Large intestine (tissue), 3 donors: ENCODE measurements around the gene FZD7. TPM values are rescaled to one million over a fixed set of nuclear protein-coding genes. Genes with fewer than 3 reads are reported as not detected.

Experiments
- DNase-seq, 2 donors: peaks; one replicate each; pipeline versions ENCODE4 v3.0.0 to v3.0.0-alpha.2; 2013
- H3K27ac ChIP-seq: one replicate; pipeline ENCODE4 v1.5.1; 2013; ENCODE audit warnings: low read length
- H3K27me3 ChIP-seq: 2 replicates; pipeline ENCODE4 v1.6.1; 2013; ENCODE audit warnings: low read length; ENCODE audit not compliant: control insufficient read depth, insufficient read depth
- H3K36me3 ChIP-seq: 2 replicates; pipeline ENCODE4 v1.6.1; 2013; ENCODE audit warnings: low read length; ENCODE audit not compliant: control insufficient read depth, insufficient read depth
- H3K4me1 ChIP-seq: one replicate; pipeline ENCODE4 v1.6.1; 2013; ENCODE audit warnings: low read length; ENCODE audit not compliant: control insufficient read depth, insufficient read depth
- H3K4me3 ChIP-seq: one replicate; pipeline ENCODE4 v1.5.1; 2013; ENCODE audit warnings: low read length
- H3K9me3 ChIP-seq: one replicate; pipeline ENCODE4 v1.6.1; 2013; ENCODE audit warnings: mild to moderate bottlenecking, low read depth, low read length, moderate library complexity; ENCODE audit not compliant: control insufficient read depth
- WGBS: methylation state at CpG from one replicate; pipeline ENCODE4 v1.1.5; 2013; ENCODE audit warnings: low lambda C conversion rate; ENCODE audit not compliant: insufficient coverage; 5-methylcytosine and 5-hydroxymethylcytosine counted together
- polyA plus RNA-seq: library from polyadenylated mRNA; unstranded; fragments of 120-200 nt; gene quantifications from one replicate; pipeline ENCODE4 v1.2.1, GENCODE V29; 2013

Gene FZD7
- polyA plus RNA-seq, 1 donor, result 24.1 TPM

DNA sequence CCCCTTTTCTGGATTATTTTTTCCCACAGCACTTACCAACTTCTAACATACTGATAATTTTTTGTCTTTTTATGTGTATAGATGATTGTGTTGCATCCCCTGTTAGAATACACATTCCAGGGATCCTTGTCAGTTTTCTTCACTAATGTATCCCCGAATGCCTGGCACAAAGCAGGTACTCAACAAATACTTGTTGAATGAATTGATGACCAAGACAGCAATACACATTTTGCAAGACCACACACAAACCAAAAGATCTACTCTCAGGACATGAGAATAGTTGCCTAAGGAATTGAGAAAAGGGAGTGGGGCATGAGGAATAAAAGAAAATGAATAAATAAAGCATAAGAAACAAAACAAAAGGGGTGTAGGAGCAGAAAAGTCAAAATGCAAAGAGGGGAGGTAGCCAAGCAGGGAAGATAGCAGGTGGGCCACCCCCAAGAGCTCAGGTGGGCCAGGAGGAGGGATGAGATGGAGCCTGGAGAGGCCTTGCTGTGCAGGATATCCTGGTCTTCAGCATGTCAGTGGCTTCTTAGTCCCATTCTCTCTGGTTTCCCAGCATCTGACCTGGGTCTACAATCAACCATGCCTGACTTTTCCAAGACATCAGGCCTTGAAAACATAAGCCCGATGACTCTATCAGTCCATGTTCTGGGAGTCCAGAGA lies 38.5 kb upstream of the FZD7 start:
- no peak overlapping the region for H3K4me3 ChIP-seq
- no peak overlapping the region for H3K27ac ChIP-seq
- no peaks in the 10 kb centered on the region for H3K36me3 ChIP-seq
- peaks cover 7% of the 10 kb centered on the region for H3K4me1 ChIP-seq
- no peak for DNase-seq
- H3K9me3 ChIP-seq, result no peaks in the 10 kb centered on the region
- no CpG with 5 or more reads among the region's 2 CpGs for WGBS
- no peaks in the 10 kb centered on the region for H3K27me3 ChIP-seq

DNA sequence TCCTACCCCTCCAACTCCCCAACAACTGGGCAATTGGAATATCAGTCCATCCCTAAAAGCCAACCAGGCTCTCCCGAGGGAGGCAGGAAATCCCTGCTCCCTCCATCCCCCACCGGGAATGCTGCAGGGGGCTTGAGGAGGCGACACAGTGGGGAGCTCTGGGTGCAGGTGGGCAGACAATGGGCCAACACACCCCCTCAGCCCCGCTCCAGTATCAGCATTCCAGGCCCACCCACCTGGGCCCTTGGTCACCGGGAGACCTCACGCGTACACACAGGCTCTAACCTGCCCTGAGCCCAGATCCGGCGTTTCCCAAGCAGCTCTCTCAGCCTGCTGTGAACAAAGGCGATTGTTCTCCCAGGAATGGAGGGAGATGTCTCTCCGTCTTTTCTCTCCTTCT lies 37.6 kb upstream of the FZD7 start:
- Histone ChIP-seq H3K27me3 (no peaks in the 10 kb centered on the region), H3K27ac (no peak overlapping the region), H3K4me1 (peaks cover 7% of the 10 kb centered on the region), H3K4me3 (no peak overlapping the region), H3K9me3 (no peaks in the 10 kb centered on the region), H3K36me3 (no peaks in the 10 kb centered on the region)
- DNase-seq, result no peak
- WGBS, result 67% methylated on average over 1 of the region's 11 CpGs

DNA sequence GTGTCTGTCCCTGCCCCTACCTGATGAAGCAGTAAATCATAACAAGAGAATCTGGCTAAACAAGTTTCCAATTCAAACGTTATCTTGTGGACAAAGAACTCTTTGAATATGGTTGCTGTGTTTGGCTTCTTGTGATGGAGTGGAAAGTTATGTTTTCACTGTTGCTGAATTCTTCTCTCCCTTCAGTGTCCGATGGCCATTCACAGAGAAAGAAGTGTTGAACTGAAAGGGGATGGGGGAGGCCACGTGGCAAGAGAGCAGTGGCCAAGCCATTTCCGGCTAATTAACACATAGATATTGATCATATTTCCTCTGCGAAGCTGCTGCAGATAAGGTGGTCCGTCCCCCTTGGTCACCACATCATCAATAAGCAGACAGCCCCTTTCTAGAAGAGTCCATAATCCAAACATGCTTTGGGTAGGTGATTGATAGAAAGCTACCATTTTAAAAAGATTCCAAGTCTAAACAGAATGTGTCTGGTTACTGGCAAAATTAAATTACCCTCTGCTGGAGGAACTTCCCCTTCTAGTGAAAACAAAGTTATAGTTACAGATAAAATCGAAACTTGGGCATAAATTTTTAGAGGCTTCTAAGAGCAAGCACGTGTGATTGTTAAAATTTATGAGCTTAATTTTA lies 36.9 kb upstream of the FZD7 start:
- H3K36me3 ChIP-seq, result no peaks in the 10 kb centered on the region
- H3K27ac ChIP-seq, result no peak overlapping the region

DNA sequence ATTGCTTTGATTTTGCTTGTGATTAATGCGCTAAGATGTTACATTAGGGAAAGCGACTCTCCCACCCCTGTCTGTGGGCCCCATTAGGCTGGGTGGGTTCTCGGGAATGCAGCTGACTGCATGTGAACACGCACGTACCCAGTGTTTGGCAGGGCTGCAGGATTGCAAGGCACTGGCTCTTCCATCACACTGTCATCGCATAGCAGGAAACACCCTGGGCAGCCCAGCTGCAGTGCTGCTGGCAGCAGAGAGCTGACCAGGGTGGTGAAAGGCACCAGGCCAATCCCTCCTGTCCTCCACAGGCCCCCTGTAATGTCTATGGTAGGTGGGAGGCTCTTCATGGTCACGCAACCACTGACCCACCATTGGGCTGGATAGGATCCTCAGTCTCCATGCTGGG lies 34.4 kb upstream of the FZD7 start:
- no peaks in the 10 kb centered on the region for H3K27me3 ChIP-seq
- H3K27ac ChIP-seq, result no peak overlapping the region
- peaks cover 7% of the 10 kb centered on the region for H3K4me1 ChIP-seq
- H3K9me3 ChIP-seq, result no peaks in the 10 kb centered on the region
- no peak overlapping the region for H3K4me3 ChIP-seq
- no peak for DNase-seq
- no peaks in the 10 kb centered on the region for H3K36me3 ChIP-seq
- WGBS, result no CpG with 5 or more reads among the region's 7 CpGs

More for the DNA sequence above, 36.9 kb upstream of the FZD7 start:
- peak in 1 of 2 donors; percentile 52 for DNase-seq
- no CpG with 5 or more reads among the region's 8 CpGs for WGBS
- peaks cover 7% of the 10 kb centered on the region for H3K4me1 ChIP-seq
- H3K4me3 ChIP-seq, result no peak overlapping the region
- no peaks in the 10 kb centered on the region for H3K9me3 ChIP-seq
- no peaks in the 10 kb centered on the region for H3K27me3 ChIP-seq

DNA sequence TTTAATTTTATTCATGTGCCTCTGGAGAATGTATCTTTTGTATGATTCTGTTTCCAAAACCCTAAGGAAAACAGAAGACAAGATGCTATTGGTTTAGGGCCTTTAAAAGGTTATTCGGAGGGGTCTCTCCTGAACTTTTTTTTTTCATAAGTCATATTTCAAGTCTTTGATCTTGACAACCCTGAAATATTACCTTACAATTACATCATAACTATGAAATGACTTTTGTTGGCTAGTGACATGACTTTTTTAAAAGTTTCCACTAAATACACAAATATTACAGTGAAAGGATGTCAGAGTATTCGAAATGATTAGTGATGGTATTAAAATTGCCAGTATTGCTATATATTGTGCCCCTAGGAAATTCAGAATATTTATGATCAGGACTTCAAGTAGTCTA lies 31.8 kb upstream of the FZD7 start:
- Histone ChIP-seq H3K9me3 (no peaks in the 10 kb centered on the region), H3K27me3 (no peaks in the 10 kb centered on the region), H3K4me1 (peaks cover 5% of the 10 kb centered on the region), H3K36me3 (no peaks in the 10 kb centered on the region), H3K27ac (no peak overlapping the region), H3K4me3 (no peak overlapping the region)
- 83% methylated on average over 1 of the region's 2 CpGs for WGBS
- DNase-seq, result no peak

DNA sequence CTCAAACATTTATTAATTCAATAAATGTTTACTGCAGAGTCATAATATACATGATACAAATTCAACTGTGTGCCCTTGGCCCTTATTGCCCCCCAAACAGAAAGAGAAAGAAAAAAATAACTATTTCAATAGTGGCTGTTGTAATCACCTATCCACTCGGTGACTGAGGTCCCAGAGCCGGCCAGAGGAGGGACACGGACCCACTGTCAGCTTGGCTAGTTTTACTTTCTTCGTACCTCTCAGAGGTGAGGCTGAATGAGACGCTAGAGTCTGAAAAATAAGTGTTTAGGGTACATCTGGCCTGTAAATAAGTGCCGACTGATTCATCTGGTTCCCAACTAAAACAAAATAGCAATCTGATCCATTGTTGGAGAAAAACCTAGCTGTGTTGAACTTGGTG lies 31.3 kb upstream of the FZD7 start:
- no peak overlapping the region for H3K4me3 ChIP-seq
- WGBS, result 100% methylated on average over 1 of the region's 6 CpGs
- no peaks in the 10 kb centered on the region for H3K4me1 ChIP-seq
- DNase-seq, result no peak
- no peaks in the 10 kb centered on the region for H3K27me3 ChIP-seq
- H3K9me3 ChIP-seq, result no peaks in the 10 kb centered on the region
- H3K27ac ChIP-seq, result no peak overlapping the region
- no peaks in the 10 kb centered on the region for H3K36me3 ChIP-seq

DNA sequence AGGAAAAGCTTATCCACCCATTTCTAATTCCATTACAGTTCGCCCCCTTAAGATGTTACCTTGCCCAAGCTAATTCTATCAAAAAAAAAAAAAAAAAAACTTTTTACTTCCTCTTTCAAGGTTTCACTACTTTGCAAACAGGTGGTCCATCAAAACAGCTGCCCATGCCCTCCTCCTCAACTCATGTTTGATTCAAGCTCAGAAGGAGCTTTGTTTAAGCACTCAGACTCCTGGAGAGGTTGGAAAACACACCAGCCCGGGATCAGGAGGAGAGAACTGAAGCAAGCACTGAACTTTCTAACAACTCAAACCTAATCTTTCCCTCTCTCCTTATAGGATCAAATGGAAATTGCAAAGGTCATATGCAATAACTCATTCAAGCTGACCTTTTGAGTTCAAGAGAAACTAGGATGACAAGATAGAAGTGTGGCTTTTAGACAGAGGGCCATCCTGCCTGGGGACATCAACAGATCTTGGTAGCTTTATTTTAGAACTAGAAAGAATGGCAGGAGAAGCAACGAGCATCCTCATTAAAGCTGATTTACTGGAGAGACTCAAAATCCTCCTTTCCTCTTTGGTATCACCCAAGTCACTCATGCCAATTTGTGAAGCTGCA lies 28.3 kb upstream of the FZD7 start:
- Histone ChIP-seq H3K27ac (no peak overlapping the region), H3K9me3 (no peaks in the 10 kb centered on the region), H3K4me3 (no peak overlapping the region), H3K4me1 (no peaks in the 10 kb centered on the region), H3K27me3 (no peaks in the 10 kb centered on the region), H3K36me3 (no peaks in the 10 kb centered on the region)
- WGBS, result no CpG with 5 or more reads among the region's 3 CpGs
- no peak for DNase-seq

DNA sequence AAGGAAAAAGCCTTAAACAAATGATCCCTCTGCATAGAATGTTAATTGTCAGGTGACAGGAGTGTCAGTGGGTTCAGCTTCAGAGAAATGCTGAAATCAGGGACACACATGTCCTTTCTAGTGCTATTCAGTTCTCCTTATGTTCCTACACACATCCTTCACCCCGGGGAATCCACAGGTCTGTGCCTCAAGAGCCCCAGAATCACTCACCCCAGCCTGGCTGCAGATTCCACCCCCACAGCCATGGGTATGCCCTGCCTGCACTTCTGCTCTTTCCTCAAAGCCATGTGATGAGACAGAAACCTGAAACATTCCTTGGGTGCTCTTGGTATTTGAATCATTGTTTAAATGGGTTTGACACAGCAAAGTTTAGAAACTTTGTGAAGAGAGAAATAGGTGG lies 27.4 kb upstream of the FZD7 start:
- no peak for DNase-seq
- no peaks in the 10 kb centered on the region for H3K36me3 ChIP-seq
- whole genome bisulfite sequencing, result no CpG with 5 or more reads among the region's 1 CpG
- no peaks in the 10 kb centered on the region for H3K4me1 ChIP-seq
- H3K9me3 ChIP-seq, result no peaks in the 10 kb centered on the region
- H3K4me3 ChIP-seq, result no peak overlapping the region
- no peaks in the 10 kb centered on the region for H3K27me3 ChIP-seq
- H3K27ac ChIP-seq, result no peak overlapping the region

DNA sequence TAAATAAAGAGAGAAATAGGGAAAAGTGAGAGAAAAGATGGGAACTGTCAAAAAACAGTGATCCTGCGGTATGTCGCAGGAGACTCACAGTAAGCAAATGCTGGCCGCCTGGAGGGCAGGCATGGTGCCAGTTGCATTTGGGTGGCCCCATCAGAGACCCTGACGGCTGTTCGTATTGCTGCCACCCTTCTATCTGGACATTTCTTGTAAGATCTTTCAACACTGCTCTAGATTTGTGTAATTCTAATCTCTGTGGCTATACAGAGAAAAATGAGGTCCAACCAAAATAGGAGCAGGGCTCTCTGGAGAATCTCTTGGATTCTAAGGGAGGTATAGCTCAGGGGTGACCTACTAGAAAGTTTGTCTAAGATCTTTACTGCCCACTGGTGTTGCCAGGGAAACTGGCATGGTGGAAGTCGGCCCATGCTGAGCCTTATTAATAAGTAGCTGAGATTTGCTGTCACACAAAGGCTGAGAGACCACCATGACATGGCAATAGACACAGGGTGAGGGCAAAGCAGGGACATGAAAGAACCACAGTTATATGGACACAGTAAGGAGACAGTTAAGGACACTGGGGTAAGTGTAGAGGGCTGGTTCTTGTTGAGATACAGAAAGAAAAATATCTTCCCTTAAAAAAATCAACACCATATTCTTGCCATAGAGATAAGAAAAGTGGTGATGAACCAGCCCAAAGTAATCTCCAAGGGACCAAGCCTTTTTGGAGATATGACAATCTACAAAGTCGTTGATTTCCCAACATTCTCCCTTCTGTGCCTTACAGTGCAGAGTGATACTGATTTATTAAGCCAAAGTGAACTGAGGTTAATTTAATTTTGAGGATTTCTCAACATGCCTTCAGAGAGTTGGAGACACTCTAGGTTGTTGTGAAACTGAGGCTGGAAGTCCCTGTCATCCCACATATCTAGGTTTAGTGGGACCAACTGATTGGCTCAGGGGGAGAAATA lies 26.4 kb upstream of the FZD7 start:
- H3K9me3 ChIP-seq, result no peaks in the 10 kb centered on the region
- no peaks in the 10 kb centered on the region for H3K27me3 ChIP-seq
- no peak overlapping the region for H3K4me3 ChIP-seq
- no peaks in the 10 kb centered on the region for H3K4me1 ChIP-seq
- no peak for DNase-seq
- no peak overlapping the region for H3K27ac ChIP-seq
- no CpG with 5 or more reads among the region's 7 CpGs for WGBS
- no peaks in the 10 kb centered on the region for H3K36me3 ChIP-seq

DNA sequence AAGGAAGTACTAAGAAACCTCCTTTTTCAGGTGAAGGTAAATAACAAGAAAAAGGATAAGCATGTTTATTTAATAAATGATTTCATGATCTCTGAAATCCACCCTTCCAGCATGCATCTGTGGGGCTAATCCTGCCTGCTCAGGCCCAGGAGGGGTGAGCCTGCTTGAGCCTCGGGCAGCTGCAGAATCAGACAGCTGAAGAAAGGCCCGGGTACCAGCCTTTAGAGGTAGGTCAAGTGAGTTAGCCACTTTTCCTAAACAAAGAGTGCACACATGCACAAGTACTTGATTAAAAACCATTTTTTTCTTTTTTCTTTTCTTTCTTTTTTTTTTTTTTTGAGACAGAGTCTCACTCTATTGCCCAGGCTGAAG lies 25.7 kb upstream of the FZD7 start:
- no peaks in the 10 kb centered on the region for H3K4me1 ChIP-seq
- no CpG with 5 or more reads among the region's 2 CpGs for WGBS
- H3K4me3 ChIP-seq, result no peak overlapping the region
- no peaks in the 10 kb centered on the region for H3K9me3 ChIP-seq
- no peak for DNase-seq
- no peaks in the 10 kb centered on the region for H3K27me3 ChIP-seq
- H3K36me3 ChIP-seq, result no peaks in the 10 kb centered on the region
- H3K27ac ChIP-seq, result no peak overlapping the region
